ENCODE measurements around the gene GNAO1.

Gene GNAO1

DNA sequence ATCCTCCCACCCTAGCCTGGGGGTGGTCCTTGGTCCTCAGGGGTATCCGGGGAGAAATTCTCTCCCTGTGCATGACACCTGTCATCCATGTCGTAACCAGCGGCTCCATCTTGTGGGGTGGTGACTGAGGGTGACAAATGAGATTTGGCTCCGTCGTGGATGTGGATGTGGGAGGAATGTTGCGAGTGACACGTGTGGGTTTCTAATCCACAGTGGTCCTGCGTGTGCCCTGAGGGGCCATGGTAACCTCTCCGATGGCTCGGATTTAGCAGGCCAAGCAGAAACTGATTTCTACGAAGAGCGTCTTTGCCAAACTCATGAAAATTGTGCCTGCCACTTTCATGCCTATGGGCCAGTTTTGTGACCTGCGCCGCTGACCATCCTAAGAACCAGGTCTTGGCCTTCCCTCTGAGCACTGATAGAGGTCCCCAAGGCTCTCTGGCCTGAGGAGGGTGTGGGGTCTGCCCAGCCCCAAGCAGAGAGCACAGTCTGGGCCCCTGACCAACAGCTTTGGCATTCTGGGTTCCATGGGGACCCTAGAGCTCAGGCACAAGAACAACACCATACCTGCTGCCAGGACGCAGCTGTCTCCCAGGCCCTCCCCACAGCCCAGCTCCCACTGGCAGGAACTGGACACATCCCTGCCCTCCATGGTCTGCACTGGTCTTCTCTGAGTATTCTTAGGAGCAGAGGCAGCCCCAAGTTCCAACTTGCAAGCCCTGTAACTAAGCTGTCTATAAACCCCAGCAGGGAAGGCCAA lies 155.0 kb downstream of the GNAO1 start:
- Histone ChIP-seq H2AFZ (ENCODE audit: low read depth, low read length) (no peak overlapping the region), H3K36me3 (ENCODE audit: insufficient read depth, low read length) (no peaks in the 10 kb centered on the region), H3K4me3 (ENCODE audit: low read length) (no peak overlapping the region), H3K27me3 (ENCODE audit: insufficient read depth, low read length) (no peaks in the 10 kb centered on the region), H3K9me3 (ENCODE audit: low read length) (no peaks in the 10 kb centered on the region), H3K4me1 (ENCODE audit: insufficient read depth, low read length) (no peaks in the 10 kb centered on the region)

DNA sequence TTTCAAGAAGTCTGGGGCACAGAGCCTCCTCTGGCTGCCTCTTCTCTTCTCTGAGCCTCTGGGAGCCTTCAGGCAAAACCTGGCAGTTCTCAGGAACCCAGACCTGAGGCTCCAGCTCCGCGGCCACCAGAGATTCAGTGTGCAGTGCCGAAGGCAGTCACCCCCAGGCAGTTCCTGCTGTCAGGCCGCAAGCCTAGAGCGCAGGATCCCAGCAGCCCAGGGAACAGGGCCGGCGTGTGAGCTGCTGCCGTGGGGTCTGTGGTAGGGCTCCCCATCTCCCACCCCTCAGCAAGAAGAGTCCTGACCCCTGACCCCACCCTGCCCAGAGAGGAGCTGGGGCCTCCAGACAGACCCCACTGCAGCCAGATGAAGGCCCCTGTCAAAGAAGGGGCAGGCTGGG lies 155.9 kb downstream of the GNAO1 start:
- Histone ChIP-seq H3K4me3 (ENCODE audit: low read length) (no peak overlapping the region), H3K27me3 (ENCODE audit: insufficient read depth, low read length) (no peaks in the 10 kb centered on the region), H3K9me3 (ENCODE audit: low read length) (no peaks in the 10 kb centered on the region), H3K4me1 (ENCODE audit: insufficient read depth, low read length) (no peaks in the 10 kb centered on the region), H2AFZ (ENCODE audit: low read depth, low read length) (no peak overlapping the region), H3K36me3 (ENCODE audit: insufficient read depth, low read length) (no peaks in the 10 kb centered on the region)

DNA sequence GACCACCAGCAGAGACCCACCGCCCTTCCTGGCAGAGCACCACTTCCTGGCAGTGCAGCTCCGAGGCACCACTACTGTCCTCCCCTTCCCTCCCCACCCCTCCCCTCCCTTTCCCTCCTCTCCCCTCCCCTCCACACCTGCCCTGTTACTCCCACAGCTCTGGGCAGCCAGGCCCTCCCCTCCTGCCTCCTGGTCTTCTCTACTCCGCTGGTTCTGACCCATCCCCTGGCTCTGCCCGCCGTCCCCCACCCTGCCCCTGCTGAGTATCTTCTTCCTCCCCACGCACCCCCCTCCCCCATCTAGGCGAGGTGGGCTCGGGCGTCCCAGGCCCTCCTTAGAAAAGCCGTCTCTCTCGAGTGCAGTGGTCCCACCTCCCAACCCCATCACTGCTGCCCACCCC lies 156.4 kb downstream of the GNAO1 start:
- Histone ChIP-seq H3K27me3 (ENCODE audit: insufficient read depth, low read length) (no peaks in the 10 kb centered on the region), H3K4me1 (ENCODE audit: insufficient read depth, low read length) (no peaks in the 10 kb centered on the region)

DNA sequence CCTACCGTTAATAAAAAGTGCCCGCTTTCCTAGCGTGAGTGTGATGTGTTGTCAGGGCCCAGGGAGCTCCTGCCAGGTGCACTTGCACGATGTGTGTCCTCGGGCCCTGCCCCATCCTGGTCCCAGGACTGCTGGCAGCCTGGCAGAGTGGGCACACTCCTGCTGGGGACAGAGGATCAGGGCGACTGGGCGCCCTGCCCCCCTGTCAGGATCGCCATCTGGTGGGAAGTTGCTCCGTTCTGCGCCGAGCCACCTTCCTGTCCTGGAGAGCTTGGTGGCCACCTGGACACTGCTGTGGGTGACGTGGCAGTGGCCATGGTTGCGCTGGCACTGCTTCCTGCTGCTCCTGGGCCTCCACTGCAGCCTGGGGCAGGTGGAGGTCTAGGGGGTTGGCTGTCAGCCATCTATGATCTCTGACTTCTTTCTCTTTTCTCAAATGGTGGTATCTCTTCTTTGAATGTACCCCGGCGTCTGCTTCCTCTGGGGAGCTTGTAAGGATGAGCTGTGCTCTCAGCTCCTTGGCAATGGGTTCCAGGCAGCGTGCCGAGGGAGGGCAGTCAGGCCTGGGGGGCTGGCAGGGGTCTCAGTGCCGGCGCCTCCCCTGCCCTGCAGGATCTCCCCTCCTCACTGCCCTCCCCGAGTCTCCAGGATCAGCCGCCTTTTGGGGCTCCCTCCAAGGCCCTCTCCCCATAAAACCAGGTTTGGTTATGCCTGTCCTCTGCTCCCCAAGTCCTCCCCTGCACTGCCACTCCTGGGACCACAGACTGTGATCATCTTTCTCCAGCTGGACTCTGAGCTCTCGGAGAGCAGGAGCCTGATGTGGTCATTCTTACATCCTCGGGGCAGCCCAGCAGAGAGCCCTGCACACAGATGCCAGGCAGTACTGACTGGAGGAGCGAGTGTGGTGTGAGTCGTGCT lies 157.1 kb downstream of the GNAO1 start:
- Histone ChIP-seq H3K36me3 (ENCODE audit: insufficient read depth, low read length) (no peaks in the 10 kb centered on the region), H3K9me3 (ENCODE audit: low read length) (no peaks in the 10 kb centered on the region), H3K4me3 (ENCODE audit: low read length) (no peak overlapping the region), H3K4me1 (ENCODE audit: insufficient read depth, low read length) (no peaks in the 10 kb centered on the region), H2AFZ (ENCODE audit: low read depth, low read length) (no peak overlapping the region), H3K27me3 (ENCODE audit: insufficient read depth, low read length) (no peaks in the 10 kb centered on the region)

More for the DNA sequence above, 156.4 kb downstream of the GNAO1 start:
- no peak overlapping the region for H3K4me3 ChIP-seq (ENCODE audit: low read length)
- no peak overlapping the region for H2AFZ ChIP-seq (ENCODE audit: low read depth, low read length)
- no peaks in the 10 kb centered on the region for H3K9me3 ChIP-seq (ENCODE audit: low read length)
- no peaks in the 10 kb centered on the region for H3K36me3 ChIP-seq (ENCODE audit: insufficient read depth, low read length)

DNA sequence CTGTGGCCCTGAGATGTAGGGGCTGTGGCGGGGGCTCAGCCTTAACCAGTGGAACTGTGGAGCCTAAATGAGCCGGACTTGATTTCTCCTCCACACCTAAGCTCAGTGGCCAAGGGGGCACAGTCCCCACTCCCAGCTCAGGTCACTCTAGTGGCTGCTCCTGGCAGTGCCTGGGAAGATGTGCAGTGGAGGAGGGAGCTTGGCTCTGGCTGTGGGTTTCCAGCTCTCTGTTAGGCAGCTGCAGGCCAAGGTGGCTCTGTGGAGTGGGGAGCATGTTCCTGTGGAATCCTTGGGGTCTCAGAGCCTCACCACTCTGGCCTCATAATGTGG lies 157.8 kb downstream of the GNAO1 start:
- no peaks in the 10 kb centered on the region for H3K27me3 ChIP-seq (ENCODE audit: insufficient read depth, low read length)
- H3K9me3 ChIP-seq (ENCODE audit: low read length), result no peaks in the 10 kb centered on the region
- H2AFZ ChIP-seq (ENCODE audit: low read depth, low read length), result no peak overlapping the region
- no peak overlapping the region for H3K4me3 ChIP-seq (ENCODE audit: low read length)
- H3K36me3 ChIP-seq (ENCODE audit: insufficient read depth, low read length), result no peaks in the 10 kb centered on the region
- no peaks in the 10 kb centered on the region for H3K4me1 ChIP-seq (ENCODE audit: insufficient read depth, low read length)

DNA sequence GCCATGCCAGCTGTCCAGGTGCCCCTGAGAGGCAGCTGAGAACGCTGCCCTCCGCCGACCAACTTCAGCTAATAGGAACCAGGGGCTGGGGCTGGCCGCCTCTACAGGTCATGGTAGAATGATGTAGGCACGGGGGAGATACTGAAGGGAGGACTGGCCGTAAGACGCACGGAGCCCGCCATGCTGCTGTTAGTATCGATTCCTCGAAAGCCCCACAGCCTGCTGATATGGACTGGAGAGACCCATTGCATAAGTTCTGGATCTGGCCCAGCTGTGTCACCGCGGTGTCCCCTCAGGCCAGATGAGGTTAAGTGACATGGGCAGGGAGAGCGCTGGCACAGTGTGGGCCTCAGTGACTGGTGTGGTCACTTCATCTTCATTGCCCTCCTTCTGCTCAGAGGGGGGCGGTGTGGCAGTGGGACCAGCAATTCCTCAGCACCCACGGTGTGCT lies 158.4 kb downstream of the GNAO1 start:
- H3K27me3 ChIP-seq (ENCODE audit: insufficient read depth, low read length), result no peaks in the 10 kb centered on the region
- H3K36me3 ChIP-seq (ENCODE audit: insufficient read depth, low read length), result no peaks in the 10 kb centered on the region
- H3K9me3 ChIP-seq (ENCODE audit: low read length), result no peaks in the 10 kb centered on the region
- H3K4me1 ChIP-seq (ENCODE audit: insufficient read depth, low read length), result no peaks in the 10 kb centered on the region
- no peak overlapping the region for H2AFZ ChIP-seq (ENCODE audit: low read depth, low read length)
- H3K4me3 ChIP-seq (ENCODE audit: low read length), result no peak overlapping the region

DNA sequence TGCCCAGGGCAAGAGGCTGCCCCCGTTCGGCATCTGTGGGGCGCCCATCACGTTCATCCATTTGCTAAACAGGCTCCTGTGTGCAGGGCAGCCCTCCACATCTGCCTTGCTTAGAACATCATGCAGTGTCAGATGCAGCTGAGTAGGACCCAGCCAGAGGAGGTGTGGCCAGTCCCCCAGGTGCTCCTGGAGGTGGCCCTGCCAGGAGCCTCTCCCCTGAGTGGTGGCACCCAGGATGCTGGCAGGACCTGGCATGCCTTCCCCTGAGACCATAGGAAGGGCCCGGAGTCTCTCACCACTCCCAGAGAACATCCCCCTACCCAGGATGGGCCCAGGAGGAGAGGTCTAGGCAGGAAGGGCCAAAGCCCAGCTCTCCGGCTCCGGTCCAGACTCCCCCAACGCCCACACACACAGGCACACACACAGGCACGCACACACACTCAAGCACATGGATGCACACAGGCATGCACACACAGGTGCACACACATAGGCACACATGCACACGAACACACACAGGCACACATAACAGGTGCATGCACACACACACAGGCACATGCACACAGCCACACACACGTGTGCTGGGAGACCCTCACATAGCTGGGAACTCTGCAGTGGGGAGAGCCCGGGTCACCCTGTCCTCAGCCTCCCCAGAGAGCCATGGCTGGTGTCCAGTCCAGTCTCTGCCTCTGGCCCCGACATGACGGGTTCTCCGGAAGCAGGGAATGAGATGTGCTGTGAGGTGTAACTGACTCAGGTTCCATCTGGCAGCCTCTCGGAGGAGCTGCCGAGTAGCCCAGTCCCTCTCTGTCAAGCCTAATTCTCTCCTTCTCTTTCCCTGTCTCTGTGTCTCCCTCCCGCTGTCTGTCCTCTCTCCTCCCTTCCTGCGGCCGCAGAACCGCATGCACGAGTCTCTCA lies 159.5 kb downstream of the GNAO1 start:
- Histone ChIP-seq H3K4me1 (ENCODE audit: insufficient read depth, low read length) (peaks cover under 1% of the 10 kb centered on the region), H3K27me3 (ENCODE audit: insufficient read depth, low read length) (no peaks in the 10 kb centered on the region), H2AFZ (ENCODE audit: low read depth, low read length) (no peak overlapping the region), H3K9me3 (ENCODE audit: low read length) (no peaks in the 10 kb centered on the region), H3K36me3 (ENCODE audit: insufficient read depth, low read length) (no peaks in the 10 kb centered on the region), H3K4me3 (ENCODE audit: low read length) (no peak overlapping the region)

DNA sequence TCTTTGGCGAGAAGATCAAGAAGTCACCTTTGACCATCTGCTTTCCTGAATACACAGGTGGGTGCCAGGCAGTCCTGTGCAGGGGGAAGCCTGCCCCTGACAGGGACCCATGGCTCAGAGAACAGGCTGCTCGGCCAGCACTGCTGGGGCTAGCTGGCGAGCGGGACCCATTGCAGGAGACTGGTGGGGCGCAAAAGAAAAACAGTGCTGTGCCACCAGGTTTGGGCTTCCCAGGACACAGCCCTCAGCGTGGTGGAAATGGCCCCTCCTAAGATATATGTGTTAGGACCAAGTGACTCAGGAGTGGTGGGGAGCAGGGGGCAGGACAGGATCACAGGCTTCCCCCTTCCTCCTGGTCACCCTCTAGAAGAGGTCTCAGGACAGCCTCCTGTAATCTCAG lies 160.2 kb downstream of the GNAO1 start:
- Histone ChIP-seq H2AFZ (ENCODE audit: low read depth, low read length) (no peak overlapping the region), H3K27me3 (ENCODE audit: insufficient read depth, low read length) (no peaks in the 10 kb centered on the region), H3K4me3 (ENCODE audit: low read length) (no peak overlapping the region), H3K9me3 (ENCODE audit: low read length) (no peaks in the 10 kb centered on the region), H3K36me3 (ENCODE audit: insufficient read depth, low read length) (no peaks in the 10 kb centered on the region), H3K4me1 (ENCODE audit: insufficient read depth, low read length) (peaks cover 6% of the 10 kb centered on the region)

DNA sequence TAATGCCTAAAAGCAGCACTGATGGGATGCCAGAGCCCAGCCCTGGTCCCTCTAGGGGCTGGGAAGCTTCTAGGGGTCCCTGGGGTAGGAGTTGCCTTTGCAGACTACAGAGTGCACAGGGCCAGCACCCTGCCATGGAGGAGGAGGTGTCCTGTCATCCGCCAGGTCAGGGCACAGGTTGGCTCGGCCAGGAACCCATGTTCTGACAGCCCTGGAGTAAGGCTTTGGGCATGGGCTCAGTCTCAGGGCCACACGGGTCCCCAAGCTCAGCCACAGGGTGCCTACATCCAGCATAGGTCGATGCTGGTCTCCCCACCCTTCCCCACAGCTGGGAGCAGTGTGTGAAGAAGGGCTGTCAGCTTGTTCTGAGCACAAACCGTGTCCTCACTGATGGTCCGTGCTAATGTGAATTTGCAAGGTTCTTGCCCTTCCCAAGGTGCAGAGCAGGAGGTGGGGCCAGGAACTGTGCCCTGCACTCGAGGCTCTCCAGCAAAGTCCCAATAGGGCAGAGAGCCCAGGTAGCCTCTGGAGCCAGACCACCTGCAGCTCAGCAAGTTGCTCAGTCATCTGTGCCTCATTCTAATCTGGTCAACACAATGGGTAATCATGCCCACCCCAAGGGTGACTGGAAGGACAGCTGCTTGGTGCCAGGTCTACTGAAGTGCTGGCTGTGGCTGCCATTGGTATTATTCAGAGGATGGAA lies 161.2 kb downstream of the GNAO1 start:
- H3K4me3 ChIP-seq (ENCODE audit: low read length), result no peak overlapping the region
- H3K27me3 ChIP-seq (ENCODE audit: insufficient read depth, low read length), result no peaks in the 10 kb centered on the region
- H2AFZ ChIP-seq (ENCODE audit: low read depth, low read length), result no peak overlapping the region
- H3K4me1 ChIP-seq (ENCODE audit: insufficient read depth, low read length), result peaks cover 15% of the 10 kb centered on the region
- H3K36me3 ChIP-seq (ENCODE audit: insufficient read depth, low read length), result no peaks in the 10 kb centered on the region
- H3K9me3 ChIP-seq (ENCODE audit: low read length), result no peaks in the 10 kb centered on the region

DNA sequence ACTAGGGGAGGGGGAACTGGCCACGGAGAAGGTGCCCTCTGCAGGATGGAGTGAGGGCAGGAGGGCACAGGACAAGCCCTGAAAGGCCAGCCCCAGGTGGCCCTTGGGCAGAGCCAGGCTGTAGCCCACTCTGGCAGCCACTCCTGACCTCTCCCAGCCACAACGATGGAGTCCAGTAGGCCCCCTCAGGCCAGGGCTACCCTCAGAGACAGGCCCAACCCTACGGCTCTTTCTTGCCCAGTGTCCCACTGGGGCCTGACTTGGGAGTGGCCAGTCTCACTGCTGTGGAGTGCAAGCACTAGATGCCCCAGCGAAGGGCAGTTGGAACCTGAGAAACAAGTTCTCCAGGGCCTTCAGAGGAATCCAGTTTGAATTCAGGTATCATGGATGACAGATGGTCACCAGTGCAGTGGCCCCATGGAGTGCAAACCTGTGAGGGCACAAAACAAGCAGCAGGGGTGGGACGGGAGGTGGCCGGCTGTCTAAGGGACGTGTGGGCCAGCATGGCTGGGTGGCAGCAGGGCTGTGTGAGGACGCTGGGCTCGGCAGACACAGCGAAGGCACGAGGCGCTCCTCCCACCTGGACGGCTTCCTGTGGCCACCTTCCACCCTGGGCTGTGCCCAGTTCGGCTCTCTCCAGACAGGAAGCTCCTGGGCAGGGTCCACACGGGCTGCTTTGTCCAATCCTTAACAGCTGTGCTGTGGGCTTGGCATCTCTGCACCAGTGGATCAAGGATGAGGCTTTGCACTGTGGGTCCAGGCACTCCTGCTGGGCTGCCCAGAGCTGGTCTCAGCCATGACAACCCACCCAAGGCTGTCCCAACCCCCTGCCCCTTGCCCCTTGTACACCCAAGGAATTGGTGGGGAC lies 162.0 kb downstream of the GNAO1 start:
- no peak overlapping the region for H3K4me3 ChIP-seq (ENCODE audit: low read length)
- peaks cover 16% of the 10 kb centered on the region for H3K4me1 ChIP-seq (ENCODE audit: insufficient read depth, low read length)
- H2AFZ ChIP-seq (ENCODE audit: low read depth, low read length), result no peak overlapping the region
- H3K9me3 ChIP-seq (ENCODE audit: low read length), result no peaks in the 10 kb centered on the region
- no peaks in the 10 kb centered on the region for H3K27me3 ChIP-seq (ENCODE audit: insufficient read depth, low read length)
- no peaks in the 10 kb centered on the region for H3K36me3 ChIP-seq (ENCODE audit: insufficient read depth, low read length)

DNA sequence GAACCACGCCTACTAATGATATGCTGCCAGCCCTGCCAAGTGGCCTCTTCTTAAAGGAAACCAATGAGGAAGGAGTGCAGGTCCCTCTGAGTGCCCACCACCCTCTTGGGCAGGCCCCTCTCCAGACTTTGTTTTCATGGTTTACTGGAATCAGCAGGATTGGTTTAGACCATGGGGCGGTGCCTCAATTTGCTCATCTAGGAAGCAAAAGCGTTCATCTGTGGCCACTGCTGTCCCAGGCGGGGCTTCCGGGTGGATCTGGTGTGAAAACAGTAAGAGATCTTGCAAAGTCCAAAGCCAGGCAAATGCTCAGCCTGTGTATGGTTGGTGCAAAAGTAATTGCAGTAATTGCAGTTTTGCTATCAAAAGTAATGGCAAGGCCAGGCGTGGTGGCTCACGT lies 162.7 kb downstream of the GNAO1 start:
- Histone ChIP-seq H3K36me3 (ENCODE audit: insufficient read depth, low read length) (no peaks in the 10 kb centered on the region), H3K4me1 (ENCODE audit: insufficient read depth, low read length) (peaks cover 16% of the 10 kb centered on the region), H2AFZ (ENCODE audit: low read depth, low read length) (no peak overlapping the region), H3K27me3 (ENCODE audit: insufficient read depth, low read length) (no peaks in the 10 kb centered on the region), H3K4me3 (ENCODE audit: low read length) (no peak overlapping the region), H3K9me3 (ENCODE audit: low read length) (no peaks in the 10 kb centered on the region)

DNA sequence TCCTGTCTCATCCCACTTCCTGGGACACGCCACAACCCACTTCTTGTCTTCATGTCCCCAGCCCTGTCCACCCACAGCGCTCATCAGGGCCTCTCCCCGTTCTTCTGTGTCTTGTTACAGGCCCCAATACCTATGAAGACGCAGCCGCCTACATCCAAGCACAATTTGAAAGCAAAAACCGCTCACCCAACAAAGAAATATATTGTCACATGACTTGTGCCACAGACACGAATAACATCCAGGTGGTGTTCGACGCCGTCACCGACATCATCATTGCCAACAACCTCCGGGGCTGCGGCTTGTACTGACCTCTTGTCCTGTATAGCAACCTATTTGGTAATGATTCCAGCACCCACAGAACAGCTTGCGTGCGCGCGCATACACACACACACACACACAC lies 163.5 kb downstream of the GNAO1 start:
- H3K9me3 ChIP-seq (ENCODE audit: low read length), result no peaks in the 10 kb centered on the region
- peaks cover 16% of the 10 kb centered on the region for H3K4me1 ChIP-seq (ENCODE audit: insufficient read depth, low read length)
- H3K4me3 ChIP-seq (ENCODE audit: low read length), result no peak overlapping the region
- H3K27me3 ChIP-seq (ENCODE audit: insufficient read depth, low read length), result no peaks in the 10 kb centered on the region
- H3K36me3 ChIP-seq (ENCODE audit: insufficient read depth, low read length), result no peaks in the 10 kb centered on the region
- H2AFZ ChIP-seq (ENCODE audit: low read depth, low read length), result no peak overlapping the region
